HCT116 (cell line): ENCODE results near the gene NDUFB3. TPM values are rescaled to one million over a fixed set of nuclear protein-coding genes. Genes with fewer than 3 reads are reported as not detected.

Experiments
- ATAC-seq: fragments of 200-7000 bp; cut with Tn5 transposase; 2 replicates; pipeline ENCODE4 v1.9.1; 2020; ENCODE audit warnings: mild to moderate bottlenecking, moderate library complexity
- BruUV-seq: library from RNA; stranded (reverse); fragments of 400-500 nt; replicated peaks from 2 replicates; lab custom pipeline; 2021; lab: Mats Ljungman, UMichigan
- CTCF ChIA-PET: fragments of 300-600 bp; sonication (Branson Sonifier 250); formaldehyde crosslinking; loops from one replicate; lab custom pipeline; 2021; ENCODE audit warnings: antibody characterized with exemption; lab: Charles Lee
- POLR2A ChIA-PET: fragments of 300-600, 350-600 bp; sonication (Branson Sonifier 250); formaldehyde crosslinking; loops from one replicate; lab custom pipeline; 2021; ENCODE audit warnings: antibody characterized with exemption; lab: Charles Lee
- RAD21 ChIA-PET, 2 experiments: fragments of 300-600 bp; sonication (Branson Sonifier 250); formaldehyde crosslinking; loops; one replicate each; lab custom pipeline; 2023; ENCODE audit warnings: low total read pairs in 2 of 2; ENCODE audit not compliant: uncharacterized antibody in 2 of 2, unreplicated experiment in 2 of 2, low non-redundant PET in 1 of 2; lab: Charles Lee
- DNase-seq: peaks from one replicate; pipeline ENCODE4 v3.0.0-alpha.2; 2010; ENCODE audit warnings: low read depth, low spot score
- H2AFZ ChIP-seq: fragments of 200-600 bp; shearing (Covaris generic), sonication (generic); 2 replicates; pipeline ENCODE4 v1.6.1; 2017; ENCODE audit warnings: low read depth, mixed run types, mixed read lengths, antibody characterized with exemption, low read length; ENCODE audit not compliant: poor library complexity, severe bottlenecking
- H3K27ac ChIP-seq: 2 replicates; pipeline ENCODE4 v1.5.1; 2012; ENCODE audit warnings: low read depth, low read length
- H3K27me3 ChIP-seq: fragments of 200-600 bp; sonication (generic); 2 replicates; pipeline ENCODE4 v1.6.1; 2016; ENCODE audit warnings: mixed run types, low read length, mixed read lengths; ENCODE audit not compliant: insufficient read depth
- H3K36me3 ChIP-seq, 2 experiments: fragments of 200-500 bp in 1 of 2; fragments of 200-600 bp in 1 of 2; sonication (Bioruptor generic) in 1 of 2; sonication (generic) in 1 of 2; 2 replicates each; pipeline versions ENCODE4 v1.5.1 to v1.6.1; 2014 to 2016; ENCODE audit warnings: low read length in 2 of 2, inconsistent platforms in 1 of 2, mixed read lengths in 1 of 2, mixed run types in 1 of 2; ENCODE audit not compliant: insufficient read depth in 2 of 2, control insufficient read depth in 1 of 2
- H3K4me1 ChIP-seq, 2 experiments: fragments of 200-600 bp in 1 of 2; sonication (generic) in 1 of 2; 2 replicates each; pipeline versions ENCODE4 v1.5.1 to v1.6.1; 2012 to 2017; ENCODE audit warnings: low read length in 2 of 2, inconsistent platforms in 1 of 2, mild to moderate bottlenecking in 1 of 2, mixed read lengths in 1 of 2, mixed run types in 1 of 2, moderate library complexity in 1 of 2; ENCODE audit not compliant: insufficient read depth in 2 of 2, control insufficient read depth in 1 of 2
- H3K4me2 ChIP-seq: fragments of 200-600 bp; sonication (generic); 2 replicates; pipeline ENCODE4 v1.6.1; 2017; ENCODE audit warnings: mixed run types, low read length, mixed read lengths
- H3K4me3 ChIP-seq, 2 experiments: fragments of 200-600 bp in 1 of 2; sonication (generic) in 1 of 2; replicated peaks in 1 of 2; 2 replicates each; pipeline ENCODE4 v1.5.1; 2011 to 2016; ENCODE audit warnings: low read length in 2 of 2, control low read depth in 1 of 2, low read depth in 1 of 2, mild to moderate bottlenecking in 1 of 2, mixed read lengths in 1 of 2, mixed run types in 1 of 2
- H3K79me2 ChIP-seq: fragments of 200-600 bp; sonication (generic); 2 replicates; pipeline ENCODE4 v1.6.1; 2017; ENCODE audit warnings: mild to moderate bottlenecking, mixed run types, low read length, moderate library complexity, mixed read lengths; ENCODE audit not compliant: insufficient read depth
- H3K9ac ChIP-seq: fragments of 200-600 bp; sonication (generic); 2 replicates; pipeline ENCODE4 v1.6.1; 2016; ENCODE audit warnings: low read length, mixed read lengths
- H3K9me2 ChIP-seq: fragments of 200-600 bp; sonication (generic), shearing (Covaris generic); 2 replicates; pipeline ENCODE4 v1.6.1; 2017; ENCODE audit warnings: mixed run types, mild to moderate bottlenecking, moderate library complexity; ENCODE audit not compliant: insufficient read depth
- H3K9me3 ChIP-seq, 2 experiments: fragments of 200-500 bp in 1 of 2; fragments of 200-600 bp in 1 of 2; sonication (Bioruptor generic) in 1 of 2; sonication (generic) in 1 of 2; 2 replicates each; pipeline ENCODE4 v1.6.1; 2014 to 2017; ENCODE audit warnings: low read length in 2 of 2, mixed read lengths in 2 of 2, inconsistent platforms in 1 of 2, low read depth in 1 of 2, mild to moderate bottlenecking in 1 of 2, mixed run types in 1 of 2, moderate library complexity in 1 of 2; ENCODE audit not compliant: control insufficient read depth in 1 of 2, insufficient read depth in 1 of 2
- H4K20me1 ChIP-seq: fragments of 200-600 bp; sonication (generic), shearing (Covaris generic); 2 replicates; pipeline ENCODE4 v1.6.1; 2017; ENCODE audit warnings: mixed run types, mild to moderate bottlenecking, moderate library complexity; ENCODE audit not compliant: insufficient read depth
- CBX3 ChIP-seq: IDR thresholded peaks from 2 replicates; pipeline ENCODE4 v1.6.1; 2012; ENCODE audit warnings: low read depth
- CEBPB ChIP-seq: IDR thresholded peaks from 2 replicates; pipeline ENCODE4 v1.6.1; 2012; ENCODE audit warnings: low read depth
- EGR1 ChIP-seq: IDR thresholded peaks from 2 replicates; pipeline ENCODE4 v1.6.1; 2012; ENCODE audit warnings: low read depth
- ELF1 ChIP-seq: IDR thresholded peaks from 2 replicates; pipeline ENCODE4 v1.6.1; 2012; ENCODE audit warnings: low read depth, borderline replicate concordance
- EZH2 ChIP-seq: fragments of 200-600 bp; sonication (generic); IDR thresholded peaks from 2 replicates; pipeline ENCODE4 v1.6.1; 2017; ENCODE audit warnings: antibody characterized with exemption, mixed run types
- EZH2phosphoT487 ChIP-seq: fragments of 200-600 bp; IDR thresholded peaks from 2 replicates; pipeline ENCODE4 v1.6.1; 2018; ENCODE audit warnings: antibody characterized with exemption, borderline replicate concordance
- FOSL1 ChIP-seq: IDR thresholded peaks from 2 replicates; pipeline ENCODE4 v1.6.1; 2012; ENCODE audit warnings: low read depth
- JUND ChIP-seq: IDR thresholded peaks from 2 replicates; pipeline ENCODE4 v1.6.1; 2012
- POLR2A ChIP-seq: IDR thresholded peaks from 2 replicates; pipeline ENCODE4 v1.7.0; 2011; ENCODE audit warnings: borderline replicate concordance; ENCODE audit not compliant: insufficient read depth, insufficient read length; ENCODE audit errors: extremely low read depth
- RAD21 ChIP-seq: IDR thresholded peaks from 2 replicates; pipeline ENCODE4 v1.6.1; 2012; ENCODE audit warnings: low read depth, mild to moderate bottlenecking
- SIN3A ChIP-seq: IDR thresholded peaks from 2 replicates; pipeline ENCODE4 v1.6.1; 2012; ENCODE audit warnings: low read depth
- SP1 ChIP-seq: IDR thresholded peaks from 2 replicates; pipeline ENCODE4 v1.6.1; 2012; ENCODE audit warnings: low read depth
- TCF7L2 ChIP-seq: IDR thresholded peaks from 2 replicates; pipeline ENCODE4 v1.7.0; 2011; ENCODE audit warnings: borderline replicate concordance, inconsistent platforms; ENCODE audit not compliant: insufficient read depth, insufficient read length; ENCODE audit errors: extremely low read depth
- intact Hi-C: fragments of 100-400 bp; cut with micrococcal nuclease; formaldehyde crosslinking; loops from 2 replicates; pipeline ENCODE4 v1.10.0; 2022
- total RNA-seq: library from RNA; stranded (reverse); gene quantifications from one replicate; pipeline ENCODE4 v1.2.1, GENCODE V29; 2021; ENCODE audit not compliant: unreplicated experiment
- TF ChIP-seq, protein P1 (sequence below), 3 experiments: fragments of 200-600 bp in 1 of 3; sonication (generic) in 1 of 3; IDR thresholded peaks in 2 of 3; conservative IDR thresholded peaks in 1 of 3; 2 replicates each; pipeline ENCODE4 v1.5.1; 2012 to 2017; ENCODE audit warnings: low read depth in 2 of 3, low read length in 2 of 3, antibody characterized with exemption in 1 of 3, borderline replicate concordance in 1 of 3, control low read depth in 1 of 3, mild to moderate bottlenecking in 1 of 3, mixed read lengths in 1 of 3, mixed run types in 1 of 3, moderate library complexity in 1 of 3; ENCODE audit not compliant: insufficient read depth in 1 of 3
- TF ChIP-seq, protein P2 (sequence below): IDR thresholded peaks from 2 replicates; pipeline ENCODE4 v1.6.1; 2012
- TF ChIP-seq, protein P3 (sequence below): IDR thresholded peaks from 2 replicates; pipeline ENCODE4 v1.6.1; 2011; ENCODE audit warnings: mild to moderate bottlenecking, low read length, moderate library complexity; ENCODE audit not compliant: insufficient replicate concordance; ENCODE audit errors: extremely low read depth

The NDUFB3 gene
- total RNA-seq, 1 experiment from 2014 or later, result 94.6 TPM

DNA sequence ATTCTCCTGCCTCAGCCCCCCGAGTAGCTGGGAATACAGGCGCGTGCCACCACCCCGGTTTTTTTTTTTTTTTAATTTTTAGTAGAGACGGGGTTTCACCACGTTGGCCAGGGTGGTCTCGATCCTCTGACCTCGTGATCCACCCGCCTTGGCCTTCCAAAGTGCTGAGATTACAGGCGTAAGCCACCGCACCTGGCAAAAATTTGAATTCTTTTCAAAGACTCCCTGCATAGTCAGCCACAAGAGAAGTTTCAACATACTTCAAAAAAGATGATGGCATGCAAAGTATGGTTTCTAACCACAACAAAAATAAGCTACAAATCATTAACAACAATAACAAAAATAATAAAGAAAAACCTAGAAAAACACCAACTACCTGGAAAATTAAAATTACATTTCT lies 22.3 kb upstream of the NDUFB3 start:
- ChIA-PET POLR2A (no interaction called here), RAD21 (no interaction called here), CTCF (no interaction called here)
- no peaks in the 10 kb centered on the region for H4K20me1 ChIP-seq
- H3K27me3 ChIP-seq, result no peaks in the 10 kb centered on the region
- H3K4me2 ChIP-seq, result no peak overlapping the region
- intact Hi-C loops, result no loop called here
- H3K9me2 ChIP-seq, result no peaks in the 10 kb centered on the region
- DNase-seq (no peak), ATAC-seq (no peak)
- no peaks in the 10 kb centered on the region for H3K9me3 ChIP-seq
- H3K27ac ChIP-seq, result no peak overlapping the region
- BruUV-seq, result no TSS peak
- H3K4me1 ChIP-seq, result no peaks in the 10 kb centered on the region
- H2AFZ ChIP-seq, result no peak overlapping the region
- H3K4me3 ChIP-seq, result no peak overlapping the region
- H3K36me3 ChIP-seq, result no peaks in the 10 kb centered on the region
- no peak for TF ChIP-seq EZH2
- TF ChIP-seq ELF1, result no peak
- TF ChIP-seq SP1, result no peak
- no peak for TF ChIP-seq CEBPB
- no peak for TF ChIP-seq EZH2phosphoT487
- no peak for TF ChIP-seq FOSL1
- TF ChIP-seq EGR1, result no peak
- TF ChIP-seq TCF7L2, result no peak
- H3K9ac ChIP-seq, result no peak overlapping the region
- H3K79me2 ChIP-seq, result peaks cover 44% of the 10 kb centered on the region

DNA sequence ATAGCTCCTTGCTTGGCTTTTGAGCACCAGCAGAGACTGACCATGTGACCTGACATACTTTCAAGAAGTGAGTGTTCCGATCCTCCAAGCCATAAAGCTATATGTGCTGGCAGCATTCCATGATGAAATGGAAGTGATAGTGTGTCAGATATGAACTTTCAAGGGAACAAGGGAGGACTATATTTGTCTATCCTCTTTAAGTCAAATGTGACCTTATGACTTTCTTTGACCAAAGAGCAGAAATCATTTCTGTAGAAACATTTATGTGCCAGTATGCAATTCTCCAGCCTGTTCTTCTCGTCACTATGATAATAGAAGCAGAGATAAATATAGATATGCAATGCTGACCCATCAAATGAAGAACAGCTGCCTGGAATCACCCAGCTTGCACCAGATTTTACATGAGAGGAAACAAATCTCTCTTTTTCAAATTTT lies 14.7 kb upstream of the NDUFB3 start:
- H3K36me3 ChIP-seq, result no peaks in the 10 kb centered on the region
- H3K27ac ChIP-seq, result no peak overlapping the region
- ChIA-PET RAD21 (no interaction called here), CTCF (interaction anchor here (1.5 kb wide), 1 partner anchor 12 kb away, joined by 5 read pairs; no protein-coding TSS in a partner anchor), POLR2A (no interaction called here)
- no peak for DNase-seq
- H3K9ac ChIP-seq, result no peak overlapping the region
- H3K4me2 ChIP-seq, result no peak overlapping the region
- ATAC-seq, result no peak
- BruUV-seq, result no TSS peak
- H3K9me3 ChIP-seq, result no peaks in the 10 kb centered on the region
- H4K20me1 ChIP-seq, result no peaks in the 10 kb centered on the region
- peaks cover 38% of the 10 kb centered on the region for H3K79me2 ChIP-seq
- intact Hi-C loops, result no loop called here
- no peak overlapping the region for H2AFZ ChIP-seq
- H3K9me2 ChIP-seq, result no peaks in the 10 kb centered on the region
- no peak overlapping the region for H3K4me3 ChIP-seq
- no peaks in the 10 kb centered on the region for H3K4me1 ChIP-seq
- H3K27me3 ChIP-seq, result no peaks in the 10 kb centered on the region
- TF ChIP-seq CEBPB, result no peak
- no peak for TF ChIP-seq TCF7L2
- TF ChIP-seq RAD21, result no peak
- TF ChIP-seq SIN3A, result no peak
- no peak for TF ChIP-seq JUND
- TF ChIP-seq, protein P1, sequence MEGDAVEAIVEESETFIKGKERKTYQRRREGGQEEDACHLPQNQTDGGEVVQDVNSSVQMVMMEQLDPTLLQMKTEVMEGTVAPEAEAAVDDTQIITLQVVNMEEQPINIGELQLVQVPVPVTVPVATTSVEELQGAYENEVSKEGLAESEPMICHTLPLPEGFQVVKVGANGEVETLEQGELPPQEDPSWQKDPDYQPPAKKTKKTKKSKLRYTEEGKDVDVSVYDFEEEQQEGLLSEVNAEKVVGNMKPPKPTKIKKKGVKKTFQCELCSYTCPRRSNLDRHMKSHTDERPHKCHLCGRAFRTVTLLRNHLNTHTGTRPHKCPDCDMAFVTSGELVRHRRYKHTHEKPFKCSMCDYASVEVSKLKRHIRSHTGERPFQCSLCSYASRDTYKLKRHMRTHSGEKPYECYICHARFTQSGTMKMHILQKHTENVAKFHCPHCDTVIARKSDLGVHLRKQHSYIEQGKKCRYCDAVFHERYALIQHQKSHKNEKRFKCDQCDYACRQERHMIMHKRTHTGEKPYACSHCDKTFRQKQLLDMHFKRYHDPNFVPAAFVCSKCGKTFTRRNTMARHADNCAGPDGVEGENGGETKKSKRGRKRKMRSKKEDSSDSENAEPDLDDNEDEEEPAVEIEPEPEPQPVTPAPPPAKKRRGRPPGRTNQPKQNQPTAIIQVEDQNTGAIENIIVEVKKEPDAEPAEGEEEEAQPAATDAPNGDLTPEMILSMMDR (IDR thresholded peaks at IDR 0.05 in 2 of 3, conservative IDR thresholded peaks at IDR 0.05 in 1 of 3; ENCODE audit: borderline replicate concordance in 1 of 3, insufficient read depth in 1 of 3, low read depth in 2 of 3, low read length in 2 of 3), result no peak
- no peak for TF ChIP-seq EZH2
- no peak for TF ChIP-seq FOSL1
- no peak for TF ChIP-seq SP1
- TF ChIP-seq, protein P2, sequence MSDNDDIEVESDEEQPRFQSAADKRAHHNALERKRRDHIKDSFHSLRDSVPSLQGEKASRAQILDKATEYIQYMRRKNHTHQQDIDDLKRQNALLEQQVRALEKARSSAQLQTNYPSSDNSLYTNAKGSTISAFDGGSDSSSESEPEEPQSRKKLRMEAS, result no peak
- no peak for TF ChIP-seq POLR2A
- TF ChIP-seq ELF1, result no peak
- TF ChIP-seq, protein P3, sequence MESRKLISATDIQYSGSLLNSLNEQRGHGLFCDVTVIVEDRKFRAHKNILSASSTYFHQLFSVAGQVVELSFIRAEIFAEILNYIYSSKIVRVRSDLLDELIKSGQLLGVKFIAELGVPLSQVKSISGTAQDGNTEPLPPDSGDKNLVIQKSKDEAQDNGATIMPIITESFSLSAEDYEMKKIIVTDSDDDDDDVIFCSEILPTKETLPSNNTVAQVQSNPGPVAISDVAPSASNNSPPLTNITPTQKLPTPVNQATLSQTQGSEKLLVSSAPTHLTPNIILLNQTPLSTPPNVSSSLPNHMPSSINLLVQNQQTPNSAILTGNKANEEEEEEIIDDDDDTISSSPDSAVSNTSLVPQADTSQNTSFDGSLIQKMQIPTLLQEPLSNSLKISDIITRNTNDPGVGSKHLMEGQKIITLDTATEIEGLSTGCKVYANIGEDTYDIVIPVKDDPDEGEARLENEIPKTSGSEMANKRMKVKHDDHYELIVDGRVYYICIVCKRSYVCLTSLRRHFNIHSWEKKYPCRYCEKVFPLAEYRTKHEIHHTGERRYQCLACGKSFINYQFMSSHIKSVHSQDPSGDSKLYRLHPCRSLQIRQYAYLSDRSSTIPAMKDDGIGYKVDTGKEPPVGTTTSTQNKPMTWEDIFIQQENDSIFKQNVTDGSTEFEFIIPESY, result no peak
- no peak for TF ChIP-seq EZH2phosphoT487
- no peak for TF ChIP-seq CBX3
